GM18951 (cell line): ENCODE results near the gene DOK3.

ENCODE experiments used
- POLR2A ChIP-seq: IDR thresholded peaks from 4 replicates; pipeline ENCODE4 v1.6.1; 2011; ENCODE audit warnings: mild to moderate bottlenecking; ENCODE audit not compliant: insufficient read length, insufficient read depth; ENCODE audit errors: extremely low read depth
- in situ Hi-C: fragments of 300-500 bp; cut with MboI; formaldehyde crosslinking; loops from one replicate; pipeline ENCODE4 v1.12.0; 2022; ENCODE audit warnings: low sequenced_read_pairs, mixed read lengths, inconsistent platforms; ENCODE audit not compliant: unreplicated experiment

DOK3 gene

DNA sequence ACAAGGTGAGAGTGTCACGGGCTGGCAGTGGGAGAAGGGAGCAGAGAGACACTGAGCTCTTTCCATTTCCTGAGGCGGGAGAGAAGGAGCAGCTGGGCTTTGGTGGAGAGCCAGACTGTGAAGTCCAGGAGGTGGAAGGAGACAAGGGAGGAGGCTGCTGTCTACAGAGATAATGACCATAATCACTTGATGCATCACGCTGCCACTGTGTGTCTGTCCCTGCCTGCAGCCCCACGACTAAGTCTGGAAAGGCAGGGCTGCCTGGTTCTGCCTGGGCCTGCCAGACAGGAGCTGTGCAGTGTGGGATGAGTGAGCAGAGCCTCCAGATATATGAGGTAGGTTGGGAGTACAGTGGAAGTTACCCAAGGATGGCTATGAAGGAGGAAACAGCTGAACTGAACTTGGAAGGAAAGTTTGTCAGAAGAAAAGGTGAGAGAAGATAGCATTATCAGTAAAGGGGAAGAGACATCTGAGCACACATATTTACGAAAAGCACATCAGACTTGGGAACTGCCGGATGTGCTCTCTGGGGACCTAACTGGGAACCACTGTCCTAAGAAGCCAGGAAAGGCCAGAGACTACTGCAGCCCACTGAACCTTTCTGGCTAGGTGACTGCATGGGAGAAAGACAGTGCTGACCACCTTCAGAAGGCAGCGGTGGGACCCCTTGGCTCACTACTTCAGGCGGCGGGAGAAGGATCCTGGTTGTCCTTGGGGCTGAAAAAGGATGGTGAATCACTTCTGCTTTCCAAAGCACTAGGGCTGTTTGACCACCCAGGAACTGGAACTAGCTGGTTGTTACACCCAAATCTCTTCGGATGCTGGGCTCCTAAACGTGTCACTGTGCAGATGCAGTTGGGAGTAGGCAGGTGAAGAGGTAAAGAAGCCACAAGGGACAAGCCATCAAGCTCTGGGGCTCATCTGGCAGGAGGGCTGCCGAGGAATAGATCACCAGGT lies 19.9 kb upstream of the DOK3 start:
- TF ChIP-seq POLR2A, result no peak
- in situ Hi-C loops, result no loop called here

GRCh38 chr5:177528631-177529030 lies 19.0 kb upstream of the DOK3 start:
- TF ChIP-seq POLR2A, result no peak
- in situ Hi-C loops, result no loop called here

DNA sequence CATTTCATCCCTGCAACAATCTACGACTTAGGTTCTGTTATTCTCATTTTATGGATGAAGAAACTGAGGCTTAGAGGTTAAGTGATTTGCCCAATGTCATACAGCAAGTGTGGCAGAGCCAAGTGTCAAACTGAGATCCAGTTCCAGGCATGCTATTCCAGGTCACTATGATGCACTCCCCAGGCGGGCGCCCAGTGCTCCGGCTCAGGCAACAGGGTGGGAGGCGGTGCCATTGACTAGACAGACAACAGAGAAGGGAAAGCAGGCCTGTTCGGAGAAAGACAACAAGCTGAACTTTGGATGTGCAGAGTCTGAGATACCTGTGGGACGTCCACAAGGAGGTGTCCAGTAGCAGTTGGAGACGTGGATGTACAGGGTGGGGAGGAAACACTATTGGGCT lies 18.0 kb upstream of the DOK3 start:
- in situ Hi-C loops, result no loop called here
- TF ChIP-seq POLR2A, result no peak

DNA sequence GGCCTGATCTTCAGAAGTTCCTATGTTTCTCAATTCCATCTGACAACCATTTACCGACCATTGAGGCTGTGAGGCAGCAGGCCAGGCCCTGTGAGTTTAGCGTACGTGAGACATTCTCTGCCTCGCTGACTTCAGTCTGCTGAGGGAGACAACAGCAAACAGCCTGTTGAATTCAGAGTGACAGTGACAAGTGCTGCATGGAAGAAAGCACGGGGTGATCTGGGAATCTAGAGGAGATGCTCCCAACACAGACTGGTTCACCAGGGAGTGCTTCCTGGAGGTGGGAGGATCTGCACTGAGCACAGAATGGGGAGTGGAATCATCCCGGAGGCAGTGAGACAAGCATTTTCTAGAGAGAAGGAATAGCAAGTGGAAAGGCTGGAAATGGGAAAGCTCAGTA lies 17.2 kb upstream of the DOK3 start:
- in situ Hi-C loops, result no loop called here
- no peak for TF ChIP-seq POLR2A

DNA sequence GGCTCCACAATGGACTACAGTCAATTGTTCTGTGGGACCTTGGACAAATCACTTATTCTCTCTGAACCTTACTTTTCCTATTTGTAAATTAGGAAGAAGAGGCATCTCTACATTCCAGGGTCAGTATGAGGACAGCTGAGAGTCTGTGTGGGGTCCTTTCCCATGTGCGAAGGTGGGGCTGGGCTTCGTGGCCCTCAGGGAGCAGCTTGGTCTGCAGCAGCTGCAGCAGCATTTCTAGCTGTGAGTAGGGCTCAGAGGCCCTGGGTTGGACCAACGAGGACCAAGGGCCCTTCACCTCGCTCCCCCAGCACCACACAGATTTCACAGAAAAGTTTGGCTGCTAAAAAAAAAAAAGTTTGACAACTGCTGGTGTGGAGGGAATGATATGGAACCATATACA lies 16.6 kb upstream of the DOK3 start:
- TF ChIP-seq POLR2A, result no peak
- in situ Hi-C loops, result no loop called here

GRCh38 chr5:177524941-177525655 lies 15.5 kb upstream of the DOK3 start:
- no peak for TF ChIP-seq POLR2A
- in situ Hi-C loops, result no loop called here

DNA sequence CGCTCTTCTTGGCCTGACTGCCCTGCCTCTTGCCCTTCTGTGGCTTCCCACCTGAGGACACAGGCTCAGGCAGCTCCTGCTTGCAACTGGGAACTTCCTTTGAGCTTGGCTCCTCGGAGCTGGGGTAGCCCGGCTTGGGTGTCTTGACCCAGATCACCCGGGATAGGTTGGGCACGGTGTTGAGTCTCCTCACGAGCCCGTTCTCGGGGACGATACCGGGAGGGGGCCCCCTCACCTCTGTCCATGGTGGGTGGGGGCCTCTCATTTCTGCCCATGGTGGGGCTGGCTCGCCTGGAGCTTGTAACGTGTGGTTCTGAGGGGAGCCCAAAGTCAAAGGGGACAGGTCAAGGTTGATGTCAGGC lies 14.9 kb upstream of the DOK3 start:
- no peak for TF ChIP-seq POLR2A
- in situ Hi-C loops, result no loop called here

- no peak for TF ChIP-seq POLR2A
- in situ Hi-C loops, result no loop called here
These were observed 14.3 kb upstream of the DOK3 start for GRCh38 chr5:177523711-177524538.

- no peak for TF ChIP-seq POLR2A
- in situ Hi-C loops, result no loop called here
These were observed 11.4 kb upstream of the DOK3 start for GRCh38 chr5:177520916-177521513.

DNA sequence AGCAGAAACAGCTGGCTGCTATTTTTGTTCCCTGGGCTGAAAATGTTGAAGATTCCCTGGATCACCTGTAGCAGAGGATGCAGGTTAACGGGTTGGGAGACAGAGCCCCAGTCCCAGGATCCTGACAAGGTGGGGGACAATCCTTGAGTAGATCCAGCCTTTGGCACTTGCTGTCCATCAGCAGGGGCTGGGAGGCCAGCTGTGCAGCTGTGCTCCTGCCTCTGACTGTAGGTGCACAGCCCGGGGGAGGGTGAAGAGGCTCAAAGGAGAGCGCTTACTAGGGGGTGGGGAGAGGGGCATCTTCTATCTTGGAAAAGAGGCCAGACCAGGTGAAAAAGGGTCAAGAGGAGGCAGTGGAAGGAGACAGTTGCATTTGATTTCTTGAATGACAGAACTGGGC lies 10.6 kb upstream of the DOK3 start:
- in situ Hi-C loops, result no loop called here
- TF ChIP-seq POLR2A, result no peak

DNA sequence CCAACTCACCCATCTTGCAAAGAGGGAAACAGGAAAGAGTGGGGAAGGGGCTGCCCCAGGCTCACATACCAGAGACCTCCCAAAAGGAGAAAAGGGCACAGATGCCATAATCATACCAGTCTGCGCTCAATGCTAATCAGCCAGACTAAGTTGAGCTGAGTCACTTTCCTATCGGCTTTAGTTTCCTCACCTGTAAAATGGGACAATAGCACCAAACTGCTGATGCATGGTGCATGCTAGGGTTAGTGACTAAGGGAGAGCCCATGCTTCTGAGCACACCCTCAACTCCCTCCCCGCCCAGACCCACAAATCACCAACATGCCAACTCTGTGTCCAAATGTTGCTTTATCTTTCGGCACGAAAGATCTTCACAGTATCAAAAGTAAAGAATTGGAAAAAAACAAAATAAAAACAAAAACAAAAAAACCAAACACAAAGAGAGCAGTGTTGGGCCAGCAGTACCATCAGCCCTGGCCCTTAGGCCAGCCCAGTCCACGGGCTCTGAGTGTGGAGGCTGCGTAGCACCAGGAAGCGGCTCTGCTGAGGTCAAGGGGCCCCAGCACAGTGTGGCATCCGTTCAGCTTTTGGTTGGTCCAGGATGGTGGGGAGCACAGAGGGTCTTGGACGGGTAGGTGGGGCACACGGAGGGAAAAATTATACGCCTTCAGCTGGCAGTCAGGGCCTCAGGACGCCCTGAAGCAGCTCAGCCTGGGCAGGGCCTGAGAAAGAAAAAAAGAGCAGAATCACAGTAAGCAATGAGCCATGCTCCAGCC lies 10.0 kb upstream of the DOK3 start:
- no peak for TF ChIP-seq POLR2A
- in situ Hi-C loops, result no loop called here

- peak; percentile 82 for TF ChIP-seq POLR2A
- in situ Hi-C loops, result no loop called here
These were observed 7.3 kb upstream of the DOK3 start, which contains the start of gene DDX41 for GRCh38 chr5:177516601-177517568. Gene DDX41, minus strand, starts transcription at chr5:177516961. Its CDS starts 16 bp downstream, at chr5:177516945.
